Prostate gland (tissue), 2 donors: ENCODE measurements around the gene ZNF80. TPM values are rescaled to one million over a fixed set of nuclear protein-coding genes. Genes with fewer than 3 reads are reported as not detected.

ENCODE experiments used
- DNase-seq: peaks from one replicate; pipeline ENCODE4 v3.0.0-alpha.2; 2019; ENCODE audit warnings: low spot score
- H3K27ac ChIP-seq, 2 donors: fragments of 200-600 bp; sonication (generic); 2 replicates each; pipeline ENCODE4 v1.5.1; 2017 to 2019
- H3K27me3 ChIP-seq: fragments of 200-600 bp; sonication (generic); replicated peaks from 2 replicates; pipeline ENCODE4 v1.5.1; 2019; ENCODE audit not compliant: insufficient read depth
- H3K36me3 ChIP-seq, 2 donors: fragments of 200-600 bp; sonication (generic); 1 replicate in 1 of 2; 2 replicates in 1 of 2; pipeline versions ENCODE4 v1.5.1 to v1.8.1; 2017 to 2019
- H3K4me1 ChIP-seq: fragments of 200-600 bp; sonication (generic); replicated peaks from 2 replicates; pipeline ENCODE4 v1.5.1; 2019
- H3K4me3 ChIP-seq, 2 donors: fragments of 200-600 bp; sonication (generic); 2 replicates each; pipeline ENCODE4 v1.5.1; 2017 to 2019
- H3K9me3 ChIP-seq: fragments of 200-600 bp; sonication (generic); 2 replicates; pipeline ENCODE4 v1.5.1; 2017
- CTCF ChIP-seq, 4 experiments: fragments of 200-600 bp in 2 of 4; fragments of 450-650 bp in 2 of 4; sonication (generic) in 2 of 4; IDR thresholded peaks; 1 replicate in 3 of 4; 2 replicates in 1 of 4; pipeline ENCODE4 v1.5.1; 2016 to 2019; ENCODE audit warnings: antibody characterized with exemption in 4 of 4, mild to moderate bottlenecking in 2 of 4, moderate library complexity in 2 of 4
- POLR2A ChIP-seq: fragments of 450-650 bp; IDR thresholded peaks from one replicate; pipeline ENCODE4 v1.6.1; 2016; ENCODE audit warnings: antibody characterized with exemption, mild to moderate bottlenecking
- POLR2AphosphoS5 ChIP-seq: sonication (generic); formaldehyde crosslinking; IDR thresholded peaks from one replicate; pipeline ENCODE4 v1.6.1; 2017; ENCODE audit warnings: antibody characterized with exemption
- WGBS: methylation state at CpG from one replicate; pipeline ENCODE4 v1.1.5; 2018; 5-methylcytosine and 5-hydroxymethylcytosine counted together
- intact Hi-C: fragments of 100-400 bp; cut with DNase I; formaldehyde crosslinking; loops from one replicate; pipeline ENCODE4 v1.14.2; 2022
- total RNA-seq, 2 donors: library from RNA; depleted of rRNA; stranded (reverse); fragments of >200 nt; gene quantifications; one replicate each; pipeline ENCODE4 v1.1.0, GENCODE V29; 2016

Gene ZNF80
- total RNA-seq, 2 donors from 2014 or later = 0.62 TPM; not detected in 1

GRCh38 chr3:114272271-114272670, 34.9 kb upstream of the ZNF80 start:
- Histone ChIP-seq H3K36me3 (no peaks in the 10 kb centered on the region), H3K27me3 (no peaks in the 10 kb centered on the region), H3K4me1 (no peaks in the 10 kb centered on the region), H3K4me3 (no peak overlapping the region), H3K9me3 (no peaks in the 10 kb centered on the region), H3K27ac (no peak overlapping the region)
- TF ChIP-seq POLR2AphosphoS5 (no peak), CTCF (IDR thresholded peaks at IDR 0.05) (no peak), POLR2A (no peak)
- intact Hi-C loops = no loop called here
- 50% methylated on average over 1 of the region's 1 CpG for WGBS
- DNase-seq = no peak

DNA sequence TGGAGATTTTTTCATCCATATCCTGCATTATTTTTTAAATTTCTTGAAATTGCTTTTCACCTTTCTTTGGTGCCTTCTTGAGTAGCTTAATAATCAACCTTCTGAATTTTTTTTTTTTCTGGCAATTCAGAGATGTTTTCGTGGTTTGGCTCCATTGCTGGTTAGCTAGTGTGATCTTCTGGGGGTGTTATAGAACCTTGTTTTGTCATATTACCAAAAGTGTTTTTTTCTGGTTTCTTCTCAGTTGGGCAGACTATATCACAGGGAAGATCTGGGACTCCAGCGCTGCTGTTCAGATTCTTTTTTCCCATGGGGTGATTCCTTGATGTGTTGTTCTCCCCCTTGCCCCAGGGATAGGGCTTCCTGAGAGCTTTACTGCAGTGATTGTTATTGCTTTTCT, 32.6 kb upstream of the ZNF80 start:
- Histone ChIP-seq H3K36me3 (no peaks in the 10 kb centered on the region), H3K4me1 (no peaks in the 10 kb centered on the region), H3K9me3 (no peaks in the 10 kb centered on the region), H3K4me3 (no peak overlapping the region), H3K27me3 (no peaks in the 10 kb centered on the region), H3K27ac (no peak overlapping the region)
- intact Hi-C loops = no loop called here
- WGBS = 94% methylated on average over 2 of the region's 2 CpGs
- TF ChIP-seq CTCF (IDR thresholded peaks at IDR 0.05) = no peak
- TF ChIP-seq POLR2AphosphoS5 = no peak
- TF ChIP-seq POLR2A = no peak
- no peak for DNase-seq

DNA sequence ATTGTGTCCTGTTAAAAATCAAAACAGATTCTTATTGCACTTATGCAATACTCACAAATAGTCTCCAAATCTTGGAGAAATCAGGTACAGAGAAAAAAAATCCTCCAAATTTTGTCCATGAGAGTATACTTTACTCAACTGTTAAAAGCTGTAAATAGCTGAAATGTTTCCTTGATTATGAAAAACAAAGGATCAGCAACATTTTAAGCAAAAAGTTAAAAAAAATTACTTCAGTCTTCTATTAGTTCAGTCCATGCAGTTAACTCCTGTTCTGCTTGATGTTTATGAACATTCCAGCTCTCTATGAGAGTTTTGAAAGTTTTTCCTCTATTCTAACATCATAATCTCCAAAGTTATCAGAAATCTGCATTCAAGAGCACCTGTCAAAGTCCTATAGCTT, 22.8 kb upstream of the ZNF80 start:
- intact Hi-C loops = no loop called here
- TF ChIP-seq POLR2AphosphoS5 (no peak), POLR2A (no peak), CTCF (IDR thresholded peaks at IDR 0.05) (no peak)
- DNase-seq = no peak
- Histone ChIP-seq H3K4me3 (no peak overlapping the region), H3K27me3 (no peaks in the 10 kb centered on the region), H3K27ac (no peak overlapping the region), H3K4me1 (no peaks in the 10 kb centered on the region), H3K36me3 (no peaks in the 10 kb centered on the region), H3K9me3 (no peaks in the 10 kb centered on the region)

DNA sequence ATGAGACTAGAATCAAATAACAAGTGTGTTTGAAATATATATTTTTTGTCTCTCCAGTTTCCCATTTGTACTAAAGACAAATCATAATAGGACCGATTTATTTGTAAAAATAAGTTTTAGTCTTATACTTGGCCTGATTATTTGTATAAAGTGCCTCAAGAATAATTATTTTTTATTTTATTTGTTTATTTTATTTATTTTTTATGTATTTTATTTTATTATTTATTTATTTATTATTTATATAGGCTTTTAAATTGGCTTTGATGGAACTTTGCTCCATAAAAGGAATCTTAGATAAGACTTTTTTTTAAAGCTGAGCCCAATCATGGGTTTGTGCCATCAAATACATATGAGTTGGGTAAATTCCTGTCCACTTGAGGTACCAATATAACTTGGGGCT, 22.2 kb upstream of the ZNF80 start:
- Histone ChIP-seq H3K36me3 (no peaks in the 10 kb centered on the region), H3K9me3 (no peaks in the 10 kb centered on the region), H3K27me3 (no peaks in the 10 kb centered on the region), H3K27ac (no peak overlapping the region), H3K4me1 (no peaks in the 10 kb centered on the region), H3K4me3 (no peak overlapping the region)
- TF ChIP-seq POLR2AphosphoS5 = no peak
- TF ChIP-seq CTCF (IDR thresholded peaks at IDR 0.05) = no peak
- TF ChIP-seq POLR2A = no peak
- 95% methylated on average over 1 of the region's 1 CpG for WGBS
- no peak for DNase-seq
- intact Hi-C loops = no loop called here

- no peak overlapping the region for H3K27ac ChIP-seq
- no peak for TF ChIP-seq POLR2A
- TF ChIP-seq POLR2AphosphoS5 = no peak
- no peak for TF ChIP-seq CTCF (IDR thresholded peaks at IDR 0.05)
- intact Hi-C loops = no loop called here
- no peaks in the 10 kb centered on the region for H3K4me1 ChIP-seq
- H3K9me3 ChIP-seq = no peaks in the 10 kb centered on the region
- WGBS = 83% methylated on average over 1 of the region's 1 CpG
- DNase-seq = no peak
- no peak overlapping the region for H3K4me3 ChIP-seq
- no peaks in the 10 kb centered on the region for H3K36me3 ChIP-seq
- no peaks in the 10 kb centered on the region for H3K27me3 ChIP-seq
Measured at GRCh38 chr3:114253505-114253904, 16.1 kb upstream of the ZNF80 start.
